Astrocyte of the cerebellum (primary cell): Measurements from ENCODE around the gene ATP2C2.

Source experiments
- DNase-seq: peaks from one replicate; pipeline ENCODE4 v3.0.0-alpha.2; 2011; ENCODE audit warnings: low read depth
- H3K4me3 ChIP-seq: 2 replicates; pipeline ENCODE4 v1.5.1; 2011; ENCODE audit warnings: mild to moderate bottlenecking, low read depth, low read length, moderate library complexity
- in situ Hi-C: cut with HindIII; loops from 2 replicates; pipeline ENCODE4 v1.10.0; 2017; ENCODE audit warnings: low sequenced_read_pairs
- TF ChIP-seq, protein P1 (sequence below): IDR thresholded peaks from 2 replicates; pipeline ENCODE4 v1.5.1; 2012; ENCODE audit warnings: low read length, low read depth, moderate library complexity, mild to moderate bottlenecking; ENCODE audit errors: missing control alignments

Gene ATP2C2

DNA sequence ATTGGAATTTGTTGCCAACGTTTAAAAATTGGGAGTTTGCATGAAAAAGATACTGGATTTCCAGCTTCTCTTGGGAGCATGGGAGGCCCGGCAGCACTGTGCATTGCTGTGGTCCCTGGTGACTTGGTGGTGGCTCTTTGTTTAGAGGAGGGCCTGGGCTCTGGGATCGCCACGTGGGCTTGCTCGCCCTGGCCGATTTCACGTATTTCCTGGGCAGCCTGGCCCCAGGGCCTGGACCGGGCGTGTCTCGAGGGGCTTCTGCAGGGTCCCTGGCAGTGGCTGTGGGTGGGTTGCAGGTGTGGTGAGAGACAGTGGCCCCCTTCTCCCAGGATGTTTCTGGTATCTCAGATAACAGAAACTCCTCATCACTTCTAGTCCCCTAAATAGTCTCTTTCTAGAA lies 67.9 kb downstream of the ATP2C2 start:
- in situ Hi-C loops = no loop called here
- H3K4me3 ChIP-seq = no peak overlapping the region
- no peak for DNase-seq
- TF ChIP-seq, protein P1, sequence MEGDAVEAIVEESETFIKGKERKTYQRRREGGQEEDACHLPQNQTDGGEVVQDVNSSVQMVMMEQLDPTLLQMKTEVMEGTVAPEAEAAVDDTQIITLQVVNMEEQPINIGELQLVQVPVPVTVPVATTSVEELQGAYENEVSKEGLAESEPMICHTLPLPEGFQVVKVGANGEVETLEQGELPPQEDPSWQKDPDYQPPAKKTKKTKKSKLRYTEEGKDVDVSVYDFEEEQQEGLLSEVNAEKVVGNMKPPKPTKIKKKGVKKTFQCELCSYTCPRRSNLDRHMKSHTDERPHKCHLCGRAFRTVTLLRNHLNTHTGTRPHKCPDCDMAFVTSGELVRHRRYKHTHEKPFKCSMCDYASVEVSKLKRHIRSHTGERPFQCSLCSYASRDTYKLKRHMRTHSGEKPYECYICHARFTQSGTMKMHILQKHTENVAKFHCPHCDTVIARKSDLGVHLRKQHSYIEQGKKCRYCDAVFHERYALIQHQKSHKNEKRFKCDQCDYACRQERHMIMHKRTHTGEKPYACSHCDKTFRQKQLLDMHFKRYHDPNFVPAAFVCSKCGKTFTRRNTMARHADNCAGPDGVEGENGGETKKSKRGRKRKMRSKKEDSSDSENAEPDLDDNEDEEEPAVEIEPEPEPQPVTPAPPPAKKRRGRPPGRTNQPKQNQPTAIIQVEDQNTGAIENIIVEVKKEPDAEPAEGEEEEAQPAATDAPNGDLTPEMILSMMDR = no peak

DNA sequence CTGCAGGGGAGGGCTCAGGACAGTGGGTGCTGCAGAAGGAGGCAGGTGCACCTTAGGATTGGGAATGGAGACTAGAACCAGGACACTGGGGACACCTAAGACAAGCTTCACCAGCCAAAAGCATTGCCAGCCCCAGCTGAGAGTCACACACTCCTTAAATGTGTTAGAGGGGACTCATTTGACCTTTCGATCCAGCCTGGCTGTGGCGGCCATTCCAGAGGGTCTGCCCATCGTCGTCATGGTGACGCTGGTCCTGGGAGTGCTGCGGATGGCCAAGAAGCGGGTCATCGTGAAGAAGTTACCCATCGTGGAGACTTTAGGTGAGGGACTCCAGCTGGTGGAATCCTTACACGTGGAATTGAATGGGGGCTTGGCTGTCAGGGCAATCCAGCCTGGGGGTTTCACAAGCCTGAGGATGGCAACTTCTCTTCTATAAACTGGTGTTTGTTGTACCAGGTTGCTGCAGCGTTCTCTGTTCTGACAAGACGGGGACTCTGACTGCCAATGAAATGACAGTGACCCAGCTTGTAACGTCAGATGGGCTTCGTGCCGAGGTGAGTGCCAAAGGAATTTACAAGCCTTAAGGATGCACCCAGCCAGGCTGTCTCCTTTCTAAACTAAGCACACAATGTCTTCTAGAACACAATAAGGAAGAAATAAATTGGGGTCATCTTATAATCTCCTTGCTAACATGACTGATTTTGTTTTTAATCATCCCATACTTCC lies 70.8 kb downstream of the ATP2C2 start:
- H3K4me3 ChIP-seq = no peak overlapping the region
- TF ChIP-seq, protein P1 = no peak
- in situ Hi-C loops = no loop called here
- no peak for DNase-seq

GRCh38 chr16:84442416-84443145 lies 74.2 kb downstream of the ATP2C2 start:
- in situ Hi-C loops = no loop called here
- no peak overlapping the region for H3K4me3 ChIP-seq
- no peak for DNase-seq
- TF ChIP-seq, protein P1 = no peak

DNA sequence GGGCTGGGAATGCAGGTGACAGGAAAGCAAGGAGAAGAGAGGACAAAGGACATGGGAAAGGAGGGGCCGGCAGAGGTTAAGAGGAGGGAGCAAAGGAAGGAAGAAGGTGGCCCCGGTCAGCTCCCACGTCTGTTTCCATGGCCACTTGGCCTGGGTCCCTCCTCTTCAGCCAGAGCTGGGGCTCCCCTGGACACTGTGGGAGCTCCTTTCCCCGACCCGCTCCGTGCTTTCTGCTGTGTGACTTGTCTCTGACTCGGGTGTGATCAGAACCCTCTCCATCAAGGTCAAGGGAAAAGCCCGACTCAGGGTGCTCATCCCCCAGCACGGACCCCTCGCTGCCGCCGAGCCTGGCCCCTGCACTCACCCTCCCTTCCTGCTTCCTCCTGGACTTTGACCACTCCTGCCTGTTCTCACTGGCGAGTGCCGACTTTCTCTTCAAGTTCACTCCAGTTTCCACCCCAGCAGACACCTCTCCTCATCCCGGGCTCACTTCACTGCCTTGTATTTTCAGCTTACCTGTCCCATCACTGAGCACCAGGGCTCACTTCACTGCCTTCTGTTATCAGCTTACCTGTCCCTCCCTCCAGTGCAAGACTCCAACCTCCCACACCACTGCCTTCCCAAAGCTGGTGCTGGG lies 74.9 kb downstream of the ATP2C2 start:
- no peak for DNase-seq
- H3K4me3 ChIP-seq = no peak overlapping the region
- TF ChIP-seq, protein P1 = no peak
- in situ Hi-C loops = no loop called here

DNA sequence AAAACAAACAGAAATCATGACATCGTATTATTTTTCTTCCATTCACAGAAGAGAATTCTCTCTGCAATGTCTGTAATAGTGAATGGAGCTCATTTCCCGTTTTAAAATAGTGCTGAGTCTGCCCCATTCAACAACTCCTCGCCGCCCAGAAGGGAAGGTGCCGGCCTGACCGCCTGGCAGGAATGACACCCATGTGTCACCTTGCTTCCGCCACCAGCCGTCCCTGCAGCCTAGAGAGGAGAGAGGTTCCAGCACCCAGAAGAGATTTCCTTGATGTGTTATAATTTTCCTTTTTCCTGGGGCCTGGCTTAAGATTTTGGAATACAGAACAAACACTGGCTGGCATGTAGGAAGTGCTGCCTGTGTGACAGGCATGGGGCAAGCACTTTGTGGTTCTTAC lies 76.1 kb downstream of the ATP2C2 start:
- in situ Hi-C loops = no loop called here
- no peak overlapping the region for H3K4me3 ChIP-seq
- TF ChIP-seq, protein P1 = no peak
- DNase-seq = no peak

DNA sequence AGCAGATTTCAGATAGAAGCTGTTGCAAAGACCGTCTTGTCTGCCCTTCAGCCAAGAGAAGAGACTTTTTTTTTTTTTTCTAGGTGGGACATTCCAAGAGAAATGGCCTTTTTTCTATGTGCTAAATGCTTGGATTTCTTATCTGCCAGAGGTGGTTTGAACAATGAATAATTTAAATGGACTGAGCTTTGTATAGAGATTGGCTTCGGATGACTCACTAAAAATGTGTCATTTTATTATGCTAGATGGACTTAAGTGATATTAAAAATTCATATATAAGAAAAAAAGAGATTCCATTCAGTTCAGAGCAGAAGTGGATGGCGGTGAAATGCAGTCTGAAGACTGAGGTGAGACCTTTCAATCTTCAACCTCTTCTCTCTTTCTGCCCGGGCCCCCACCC lies 77.7 kb downstream of the ATP2C2 start:
- in situ Hi-C loops = no loop called here
- DNase-seq = no peak
- no peak overlapping the region for H3K4me3 ChIP-seq
- TF ChIP-seq, protein P1 = no peak
